IMR-90 (cell line): ENCODE data around the gene ZMIZ1. TPM values are rescaled to one million over a fixed set of nuclear protein-coding genes. Genes with fewer than 3 reads are reported as not detected.

Source experiments
- ATAC-seq: fragments of 200-7000 bp; cut with Tn5 transposase; 2 replicates; pipeline ENCODE4 v1.9.1; 2020; ENCODE audit warnings: low read depth, mild to moderate bottlenecking, moderate library complexity
- BruUV-seq: library from RNA; stranded (reverse); fragments of 400-500 nt; replicated peaks from 2 replicates; lab custom pipeline; 2021; lab: Mats Ljungman, UMichigan
- CTCF ChIA-PET: fragments of 300-600 bp; formaldehyde crosslinking; extraction: SDS; loops from one replicate; lab custom pipeline; 2021; ENCODE audit warnings: antibody characterized with exemption; lab: Yijun Ruan, JAX
- POLR2A ChIA-PET: fragments of 300-600 bp; sonication (Branson Sonifier 250); formaldehyde crosslinking; loops from one replicate; lab custom pipeline; 2022; ENCODE audit warnings: antibody characterized with exemption; ENCODE audit not compliant: unreplicated experiment; lab: Charles Lee
- DNase-seq: peaks from one replicate; pipeline ENCODE4 v3.0.0; 2013
- H2AFZ ChIP-seq: replicated peaks from 2 replicates; pipeline ENCODE3; 2013; ENCODE audit warnings: low read length, mild to moderate bottlenecking; ENCODE audit not compliant: poor library complexity
- H2AK5ac ChIP-seq: 2 replicates; pipeline ENCODE4 v1.6.1; 2013; ENCODE audit warnings: low read depth, low read length, inconsistent platforms
- H2AK9ac ChIP-seq: replicated peaks from 2 replicates; pipeline ENCODE3; 2013; ENCODE audit warnings: mild to moderate bottlenecking, low read depth, low read length, moderate library complexity; ENCODE audit not compliant: poor library complexity
- H2BK120ac ChIP-seq: 2 replicates; pipeline ENCODE4 v1.6.1; 2013; ENCODE audit warnings: low read depth, low read length, inconsistent platforms
- H2BK15ac ChIP-seq: 3 replicates; pipeline ENCODE4 v1.6.1; 2013; ENCODE audit warnings: low read depth, low read length, inconsistent platforms
- H2BK20ac ChIP-seq: 2 replicates; pipeline ENCODE4 v1.6.1; 2013; ENCODE audit warnings: low read depth, mild to moderate bottlenecking, inconsistent platforms, low read length, moderate library complexity
- H2BK5ac ChIP-seq: 2 replicates; pipeline ENCODE4 v1.6.1; 2013; ENCODE audit warnings: mild to moderate bottlenecking, low read depth, low read length, inconsistent platforms; ENCODE audit not compliant: poor library complexity, severe bottlenecking
- H3K14ac ChIP-seq: replicated peaks from 2 replicates; pipeline ENCODE4 v1.6.1; 2013; ENCODE audit warnings: low read depth, low read length, inconsistent platforms
- H3K18ac ChIP-seq: 2 replicates; pipeline ENCODE4 v1.6.1; 2013; ENCODE audit warnings: low read depth, low read length, control low read depth
- H3K23ac ChIP-seq: 2 replicates; pipeline ENCODE4 v1.6.1; 2013; ENCODE audit warnings: low read depth, low read length, inconsistent platforms
- H3K27ac ChIP-seq: 2 replicates; pipeline ENCODE4 v1.5.1; 2013; ENCODE audit warnings: mild to moderate bottlenecking, control low read depth, low read length; ENCODE audit not compliant: insufficient read depth
- H3K27me3 ChIP-seq: 2 replicates; pipeline ENCODE4 v1.6.1; 2013; ENCODE audit warnings: low read length; ENCODE audit not compliant: control insufficient read depth, insufficient read depth
- H3K36me3 ChIP-seq: 2 replicates; pipeline ENCODE4 v1.6.1; 2013; ENCODE audit warnings: low read length, mixed read lengths; ENCODE audit not compliant: control insufficient read depth, insufficient read depth
- H3K4ac ChIP-seq: 2 replicates; pipeline ENCODE4 v1.6.1; 2013; ENCODE audit warnings: low read depth, low read length, inconsistent platforms
- H3K4me1 ChIP-seq: 2 replicates; pipeline ENCODE4 v1.6.1; 2013; ENCODE audit warnings: low read length, mixed read lengths; ENCODE audit not compliant: control insufficient read depth, insufficient read depth
- H3K4me2 ChIP-seq: 2 replicates; pipeline ENCODE4 v1.6.1; 2013; ENCODE audit warnings: low read depth, mild to moderate bottlenecking, control low read depth, low read length, moderate library complexity
- H3K4me3 ChIP-seq: 2 replicates; pipeline ENCODE4 v1.5.1; 2013; ENCODE audit warnings: low read depth, mild to moderate bottlenecking, control low read depth, low read length, moderate library complexity; ENCODE audit not compliant: insufficient read depth
- H3K56ac ChIP-seq: 2 replicates; pipeline ENCODE4 v1.6.1; 2013; ENCODE audit warnings: low read length, inconsistent platforms; ENCODE audit not compliant: insufficient read depth; ENCODE audit errors: extremely low read depth
- H3K79me1 ChIP-seq, 2 experiments: 2 replicates each; pipeline ENCODE4 v1.6.1; 2013; ENCODE audit warnings: low read length in 2 of 2, inconsistent platforms in 1 of 2, low read depth in 1 of 2
- H3K9ac ChIP-seq: 2 replicates; pipeline ENCODE4 v1.6.1; 2013; ENCODE audit warnings: low read depth, low read length, control low read depth
- H3K9me1 ChIP-seq: 2 replicates; pipeline ENCODE4 v1.6.1; 2013; ENCODE audit warnings: low read length, inconsistent platforms; ENCODE audit not compliant: insufficient read depth
- H3K9me3 ChIP-seq: 2 replicates; pipeline ENCODE4 v1.6.1; 2013; ENCODE audit warnings: low read length; ENCODE audit not compliant: control insufficient read depth, insufficient read depth
- H4K20me1 ChIP-seq: 2 replicates; pipeline ENCODE4 v1.6.1; 2013; ENCODE audit warnings: low read length, inconsistent platforms; ENCODE audit not compliant: insufficient read depth
- H4K5ac ChIP-seq: 2 replicates; pipeline ENCODE4 v1.6.1; 2013; ENCODE audit warnings: mild to moderate bottlenecking, low read depth, low read length, control low read depth
- H4K8ac ChIP-seq, 2 experiments: 2 replicates each; pipeline ENCODE4 v1.6.1; 2013; ENCODE audit warnings: low read depth in 2 of 2, low read length in 2 of 2, control low read depth in 1 of 2, inconsistent platforms in 1 of 2
- H4K91ac ChIP-seq: 2 replicates; pipeline ENCODE4 v1.6.1; 2013; ENCODE audit warnings: low read depth, low read length, inconsistent platforms; ENCODE audit not compliant: insufficient read depth
- BHLHE40 ChIP-seq: fragments of 150-350 bp; IDR thresholded peaks from 2 replicates; pipeline ENCODE4 v1.6.1; 2016; ENCODE audit warnings: mild to moderate bottlenecking, low read depth, low read length
- CEBPB ChIP-seq: IDR thresholded peaks from 2 replicates; pipeline ENCODE4 v1.6.1; 2012; ENCODE audit warnings: low read depth, low read length, improper control_type of control experiment
- FOS ChIP-seq: fragments of 150-350 bp; IDR thresholded peaks from 2 replicates; pipeline ENCODE4 v1.6.1; 2016; ENCODE audit warnings: low read depth, low read length
- MAFK ChIP-seq: IDR thresholded peaks from 2 replicates; pipeline ENCODE4 v1.6.1; 2012; ENCODE audit warnings: low read depth, low read length, improper control_type of control experiment
- MAZ ChIP-seq: IDR thresholded peaks from 2 replicates; pipeline ENCODE4 v1.6.1; 2012; ENCODE audit warnings: low read depth, mild to moderate bottlenecking, low read length, improper control_type of control experiment, moderate library complexity, borderline replicate concordance
- MXI1 ChIP-seq: IDR thresholded peaks from 2 replicates; pipeline ENCODE4 v1.6.1; 2012; ENCODE audit warnings: low read depth, mild to moderate bottlenecking, low read length, moderate library complexity, borderline replicate concordance
- NFE2L2 ChIP-seq: fragments of 150-350 bp; IDR thresholded peaks from 2 replicates; pipeline ENCODE4 v1.6.1; 2016; ENCODE audit warnings: low read depth, mild to moderate bottlenecking, low read length
- RFX5 ChIP-seq: IDR thresholded peaks from 2 replicates; pipeline ENCODE4 v1.8.0; 2012; ENCODE audit warnings: low read depth, mild to moderate bottlenecking, low read length, moderate library complexity
- WGBS, 2 experiments: methylation state at CpG; one replicate each; pipeline versions ENCODE4 v1.1.5 to v1.1.7; 2013; ENCODE audit warnings: missing lambda C conversion rate in 2 of 2; ENCODE audit not compliant: insufficient read length in 1 of 2; ENCODE audit errors: extremely low coverage in 2 of 2; 5-methylcytosine and 5-hydroxymethylcytosine counted together
- dilution Hi-C: fragments of 300-500 bp; cut with HindIII; formaldehyde crosslinking; loops from one replicate; pipeline ENCODE4 v1.14.3; 2018; ENCODE audit warnings: low sequenced_read_pairs; ENCODE audit not compliant: unreplicated experiment
- in situ Hi-C: fragments of 300-500 bp; cut with MboI; formaldehyde crosslinking; loops from 3 replicates; pipeline ENCODE4 v1.14.3; 2019; ENCODE audit warnings: low sequenced_read_pairs, inconsistent platforms, mixed read lengths
- intact Hi-C: fragments of 100-400 bp; cut with micrococcal nuclease; formaldehyde crosslinking; loops from 2 replicates; pipeline ENCODE4 v1.10.0; 2022
- polyA plus RNA-seq, 3 experiments: library from polyadenylated mRNA; depleted of rRNA; stranded (reverse); fragments of >200 nt; gene quantifications; 2 replicates each; pipeline ENCODE4 v1.2.3, GENCODE V29; 2012; ENCODE audit warnings: low replicate concordance in 1 of 3
- total RNA-seq: library from RNA; depleted of rRNA; stranded (reverse); fragments of >200 nt; gene quantifications from 2 replicates; pipeline ENCODE4 v1.2.3, GENCODE V29; 2012
- TF ChIP-seq, protein P1 (sequence below): conservative IDR thresholded peaks from 2 replicates; pipeline ENCODE4 v1.5.1; 2012; ENCODE audit warnings: mild to moderate bottlenecking, low read depth, low read length, improper control_type of control experiment

ZMIZ1 gene
- total and polyA plus RNA-seq, 2 of the 4 experiments (the other 2 are of a cell fraction) = 6.6 to 48.7 TPM

GRCh38 chr10:79345241-79346011, 276.7 kb downstream of the ZMIZ1 start:
- Histone ChIP-seq H2BK5ac (no peak overlapping the region), H4K5ac (no peak overlapping the region), H3K23ac (no peak overlapping the region), H3K4me3 (no peak overlapping the region), H3K9me1 (peaks cover 22% of the 10 kb centered on the region), H2AK9ac (no peak overlapping the region), H4K20me1 (peaks cover 23% of the 10 kb centered on the region), H3K4me2 (no peak overlapping the region), H3K18ac (no peak overlapping the region), H3K27ac (no peak overlapping the region), H2BK15ac (no peak overlapping the region), H3K79me1 (peaks cover 17 to 28% of the 10 kb centered on the region in 2 experiments; a peak in 3 of 4 replicates), H2BK120ac (no peak overlapping the region), H3K36me3 (peaks cover 12% of the 10 kb centered on the region), H3K4ac (no peak overlapping the region; the same call in 1 of the 2 replicates), H4K91ac (no peak overlapping the region), H3K56ac (no peak overlapping the region), H2AFZ (no peak overlapping the region), H3K4me1 (peaks cover 15% of the 10 kb centered on the region), H3K14ac (no peak overlapping the region), H4K8ac (no peak overlapping the region), H3K27me3 (no peaks in the 10 kb centered on the region), H3K9me3 (no peaks in the 10 kb centered on the region), H2AK5ac (peak overlapping the region; percentile 22; the same call in 1 of the 2 replicates), H3K9ac (no peak overlapping the region), H2BK20ac (no peak overlapping the region)
- ChIA-PET POLR2A (no interaction called here), CTCF (interaction anchor here (0.6 to 1.4 kb wide), 3 partner anchors 12 to 21 kb away, joined by 3 to 4 read pairs (median 4); no protein-coding TSS in a partner anchor)
- in situ Hi-C loops (no loop called here), dilution Hi-C loops (no loop called here), intact Hi-C loops (no loop called here)
- ATAC-seq = no peak
- TF ChIP-seq MAZ = no peak
- no peak for TF ChIP-seq CEBPB
- no peak for TF ChIP-seq RFX5
- TF ChIP-seq MXI1 = no peak
- no peak for TF ChIP-seq NFE2L2
- TF ChIP-seq, protein P1, sequence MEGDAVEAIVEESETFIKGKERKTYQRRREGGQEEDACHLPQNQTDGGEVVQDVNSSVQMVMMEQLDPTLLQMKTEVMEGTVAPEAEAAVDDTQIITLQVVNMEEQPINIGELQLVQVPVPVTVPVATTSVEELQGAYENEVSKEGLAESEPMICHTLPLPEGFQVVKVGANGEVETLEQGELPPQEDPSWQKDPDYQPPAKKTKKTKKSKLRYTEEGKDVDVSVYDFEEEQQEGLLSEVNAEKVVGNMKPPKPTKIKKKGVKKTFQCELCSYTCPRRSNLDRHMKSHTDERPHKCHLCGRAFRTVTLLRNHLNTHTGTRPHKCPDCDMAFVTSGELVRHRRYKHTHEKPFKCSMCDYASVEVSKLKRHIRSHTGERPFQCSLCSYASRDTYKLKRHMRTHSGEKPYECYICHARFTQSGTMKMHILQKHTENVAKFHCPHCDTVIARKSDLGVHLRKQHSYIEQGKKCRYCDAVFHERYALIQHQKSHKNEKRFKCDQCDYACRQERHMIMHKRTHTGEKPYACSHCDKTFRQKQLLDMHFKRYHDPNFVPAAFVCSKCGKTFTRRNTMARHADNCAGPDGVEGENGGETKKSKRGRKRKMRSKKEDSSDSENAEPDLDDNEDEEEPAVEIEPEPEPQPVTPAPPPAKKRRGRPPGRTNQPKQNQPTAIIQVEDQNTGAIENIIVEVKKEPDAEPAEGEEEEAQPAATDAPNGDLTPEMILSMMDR = no peak
- TF ChIP-seq BHLHE40 = no peak
- no peak for TF ChIP-seq MAFK
- TF ChIP-seq FOS = no peak
- DNase-seq = no peak
- no CpG with 5 or more reads among the region's 5 CpGs for WGBS, 2 experiments
- no TSS peak for BruUV-seq
